ENCODE results near the gene FAM193A. TPM values are rescaled to one million over a fixed set of nuclear protein-coding genes. Genes with fewer than 3 reads are reported as not detected.

Gene FAM193A
- total RNA-seq, 6 experiments from 2014 or later: 8.5 to 12.3 (median 9.7) TPM

DNA sequence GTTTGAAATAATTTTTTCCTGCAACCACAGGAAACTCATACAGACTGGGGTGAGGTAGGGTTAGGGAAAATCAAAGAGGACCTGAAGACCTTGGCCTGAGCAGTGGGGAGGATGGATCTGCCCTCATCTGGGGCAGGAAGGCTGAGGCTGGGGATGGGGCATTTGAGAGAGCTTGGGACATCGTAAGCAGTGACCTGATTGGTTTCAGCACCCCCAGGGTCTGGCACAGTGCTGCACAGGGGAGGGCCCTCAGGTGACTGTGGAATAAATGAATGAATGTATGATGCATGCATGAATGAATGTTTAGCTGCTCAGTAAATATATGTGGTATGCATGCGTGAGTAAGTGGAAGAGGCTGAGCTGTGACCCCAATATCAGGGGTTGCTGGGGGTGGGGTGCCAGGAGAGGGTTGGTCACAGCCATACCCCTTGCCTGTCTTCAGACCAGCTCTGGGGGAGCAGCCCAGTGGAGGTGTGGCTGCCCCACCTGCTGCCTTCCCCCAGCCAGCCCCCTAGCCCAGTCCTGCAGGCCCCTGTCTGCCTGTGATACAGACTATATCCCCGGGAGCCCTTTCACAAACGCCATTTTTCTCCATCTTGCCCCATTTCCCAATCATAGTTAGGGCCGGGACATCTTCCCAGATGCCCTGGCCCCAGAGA lies 230.7 kb downstream of the FAM193A start:
- H3K9me3 ChIP-seq: no peaks in the 10 kb centered on the region
- no peak overlapping the region for H3K27ac ChIP-seq
- H3K36me3 ChIP-seq: no peaks in the 10 kb centered on the region
- no peaks in the 10 kb centered on the region for H3K27me3 ChIP-seq
- WGBS (ENCODE audit: insufficient coverage, low coverage, low lambda C conversion rate, missing lambda C conversion rate): 85% methylated on average over 2 of the region's 5 CpGs
- no peak overlapping the region for H3K4me3 ChIP-seq
- ATAC-seq (no peak), DNase-seq (no peak)
- peaks cover 0 to 8% (median 0%) of the 10 kb centered on the region in 4 donors for H3K4me1 ChIP-seq
- intact Hi-C loops (cut with DNase I): loop anchor here in 1 of 2 donors (10.0 kb wide), 2 partner anchors 168 to 268 kb away; no protein-coding TSS in a partner anchor
- TF ChIP-seq, protein P1, sequence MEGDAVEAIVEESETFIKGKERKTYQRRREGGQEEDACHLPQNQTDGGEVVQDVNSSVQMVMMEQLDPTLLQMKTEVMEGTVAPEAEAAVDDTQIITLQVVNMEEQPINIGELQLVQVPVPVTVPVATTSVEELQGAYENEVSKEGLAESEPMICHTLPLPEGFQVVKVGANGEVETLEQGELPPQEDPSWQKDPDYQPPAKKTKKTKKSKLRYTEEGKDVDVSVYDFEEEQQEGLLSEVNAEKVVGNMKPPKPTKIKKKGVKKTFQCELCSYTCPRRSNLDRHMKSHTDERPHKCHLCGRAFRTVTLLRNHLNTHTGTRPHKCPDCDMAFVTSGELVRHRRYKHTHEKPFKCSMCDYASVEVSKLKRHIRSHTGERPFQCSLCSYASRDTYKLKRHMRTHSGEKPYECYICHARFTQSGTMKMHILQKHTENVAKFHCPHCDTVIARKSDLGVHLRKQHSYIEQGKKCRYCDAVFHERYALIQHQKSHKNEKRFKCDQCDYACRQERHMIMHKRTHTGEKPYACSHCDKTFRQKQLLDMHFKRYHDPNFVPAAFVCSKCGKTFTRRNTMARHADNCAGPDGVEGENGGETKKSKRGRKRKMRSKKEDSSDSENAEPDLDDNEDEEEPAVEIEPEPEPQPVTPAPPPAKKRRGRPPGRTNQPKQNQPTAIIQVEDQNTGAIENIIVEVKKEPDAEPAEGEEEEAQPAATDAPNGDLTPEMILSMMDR (IDR thresholded peaks at IDR 0.05): no peak
- no peak for TF ChIP-seq POLR2A (IDR thresholded peaks at IDR 0.05)

DNA sequence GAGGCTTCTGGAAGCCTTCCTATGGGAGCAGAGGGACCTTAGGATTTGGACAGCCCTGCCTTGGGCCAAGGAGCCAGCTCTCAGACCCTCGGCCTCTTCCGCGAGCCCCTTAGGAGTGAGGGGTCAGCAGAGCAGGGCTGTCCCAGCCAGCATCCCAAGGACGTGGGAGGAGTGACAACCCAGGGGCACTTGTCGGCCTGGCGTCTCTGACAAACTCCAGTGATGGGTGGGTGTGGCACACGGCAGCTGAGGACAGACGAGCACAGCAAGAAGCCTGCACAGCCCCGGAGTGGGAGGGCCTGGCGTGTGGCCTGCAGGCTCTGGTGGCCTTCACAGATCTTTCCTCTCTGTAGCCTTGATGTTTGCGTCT lies 231.2 kb downstream of the FAM193A start:
- Histone ChIP-seq H3K27ac (no peak overlapping the region), H3K36me3 (no peaks in the 10 kb centered on the region), H3K4me3 (no peak overlapping the region), H3K27me3 (no peaks in the 10 kb centered on the region), H3K9me3 (no peaks in the 10 kb centered on the region), H3K4me1 (peaks cover 0 to 8% (median 0%) of the 10 kb centered on the region in 4 donors)
- ATAC-seq: no peak
- intact Hi-C loops (cut with DNase I): loop anchor here in 1 of 2 donors (10.0 kb wide), 2 partner anchors 167 to 267 kb away; no protein-coding TSS in a partner anchor
- WGBS (ENCODE audit: insufficient coverage, low coverage, low lambda C conversion rate, missing lambda C conversion rate): 75% methylated on average over 7 of the region's 11 CpGs
- TF ChIP-seq, protein P1 (IDR thresholded peaks at IDR 0.05): no peak
- TF ChIP-seq POLR2A (IDR thresholded peaks at IDR 0.05): no peak
- DNase-seq: no peak

DNA sequence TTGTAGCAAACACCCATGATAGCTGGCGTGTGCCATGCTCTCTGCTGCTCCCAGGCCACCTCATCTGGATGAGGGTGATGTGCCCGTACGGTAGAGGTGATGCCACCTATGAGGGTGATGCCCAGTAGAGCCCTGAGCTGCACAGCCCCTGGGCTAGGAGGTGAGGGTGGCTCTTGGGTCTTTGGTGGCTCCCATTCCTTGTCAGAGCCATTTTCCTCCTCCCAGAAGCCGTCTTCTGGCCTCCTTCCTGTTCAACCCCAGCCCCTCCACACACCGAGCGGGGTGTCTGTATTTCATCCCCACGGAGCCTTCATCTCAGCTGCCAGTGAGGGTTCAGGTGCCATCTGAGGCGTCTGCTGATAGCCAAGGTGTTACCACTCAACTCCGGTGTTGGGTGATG lies 231.7 kb downstream of the FAM193A start:
- DNase-seq (no peak), ATAC-seq (no peak)
- 82% methylated on average over 9 of the region's 9 CpGs for WGBS (ENCODE audit: insufficient coverage, low coverage, low lambda C conversion rate, missing lambda C conversion rate)
- Histone ChIP-seq H3K27me3 (no peaks in the 10 kb centered on the region), H3K4me3 (no peak overlapping the region), H3K36me3 (no peaks in the 10 kb centered on the region), H3K27ac (no peak overlapping the region), H3K9me3 (no peaks in the 10 kb centered on the region), H3K4me1 (peaks cover 0 to 8% (median 0%) of the 10 kb centered on the region in 4 donors)
- intact Hi-C loops (cut with DNase I): loop anchor here in 1 of 2 donors (10.0 kb wide), 2 partner anchors 167 to 267 kb away; no protein-coding TSS in a partner anchor
- TF ChIP-seq, protein P1 (IDR thresholded peaks at IDR 0.05): no peak
- no peak for TF ChIP-seq POLR2A (IDR thresholded peaks at IDR 0.05)

DNA sequence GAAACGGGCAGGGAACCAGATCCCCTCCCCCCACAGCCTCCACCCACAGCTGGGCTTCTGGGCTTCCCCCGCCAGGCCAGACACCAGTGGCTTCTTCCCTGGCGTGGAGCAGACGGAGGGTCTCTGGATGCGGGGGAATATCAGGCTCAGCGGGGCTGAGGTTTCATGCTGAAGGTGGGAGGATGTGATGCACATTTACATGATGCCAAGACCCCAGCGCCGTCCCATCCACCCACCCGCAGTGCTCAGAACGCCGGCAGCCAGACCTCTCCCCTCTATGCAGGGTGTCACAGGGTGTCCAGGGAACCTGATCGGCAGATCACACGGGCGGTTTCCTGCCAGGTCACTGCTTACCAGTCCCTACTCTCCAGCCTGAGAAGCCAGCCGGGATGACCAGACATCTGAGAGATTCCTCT lies 232.5 kb downstream of the FAM193A start:
- no peak for DNase-seq
- H3K27me3 ChIP-seq: no peaks in the 10 kb centered on the region
- H3K9me3 ChIP-seq: no peaks in the 10 kb centered on the region
- intact Hi-C loops (cut with DNase I): loop anchor here in 1 of 2 donors (10.0 kb wide), 2 partner anchors 166 to 266 kb away; no protein-coding TSS in a partner anchor
- H3K4me3 ChIP-seq: no peak overlapping the region
- H3K36me3 ChIP-seq: no peaks in the 10 kb centered on the region
- ATAC-seq: no peak
- H3K27ac ChIP-seq: no peak overlapping the region
- WGBS (ENCODE audit: insufficient coverage, low coverage, low lambda C conversion rate, missing lambda C conversion rate): 50% methylated on average over 2 of the region's 15 CpGs
- peaks cover 0 to 7% (median 0%) of the 10 kb centered on the region in 4 donors for H3K4me1 ChIP-seq
- TF ChIP-seq POLR2A (IDR thresholded peaks at IDR 0.05): no peak
- TF ChIP-seq, protein P1 (IDR thresholded peaks at IDR 0.05): no peak

Data from right lobe of liver (tissue), 6 donors.